Stimulated activated naive B cell treated with anti-CD40 and anti-IgM and Interleukin-4, amounts not matched to agents 10 μg/mL and 1 μg/mL and 100 μg/mL, for 72 hours (primary cell): ENCODE results near the gene OAS2.

ENCODE experiments used
- ATAC-seq, 2 donors: fragments of 150-1000 bp; cut with Tn5 transposase; replicated peaks; 2 replicates each; pipeline ENCODE4 v1.10.0; 2021; ENCODE audit warnings: moderate library complexity in 1 of 2
- DNase-seq: peaks from one replicate; pipeline ENCODE4 v3.0.0; 2021
- H3K27ac Mint-ChIP-seq: one replicate; pipeline ENCODE4 v1.8.0; 2022; ENCODE audit warnings: mild to moderate bottlenecking, mixed read lengths
- H3K27me3 Mint-ChIP-seq, 2 donors: one replicate each; pipeline ENCODE4 v1.8.0; 2022; ENCODE audit warnings: mixed read lengths in 2 of 2
- H3K36me3 Mint-ChIP-seq, 2 donors: one replicate each; pipeline ENCODE4 v1.8.0; 2022; ENCODE audit warnings: mixed read lengths in 2 of 2, mild to moderate bottlenecking in 1 of 2
- H3K4me1 Mint-ChIP-seq, 2 donors: one replicate each; pipeline ENCODE4 v1.8.0; 2022; ENCODE audit warnings: mixed read lengths in 2 of 2, mild to moderate bottlenecking in 1 of 2
- H3K4me3 Mint-ChIP-seq, 2 donors: one replicate each; pipeline ENCODE4 v1.8.0; 2022; ENCODE audit warnings: mild to moderate bottlenecking in 2 of 2, mixed read lengths in 2 of 2, moderate library complexity in 1 of 2
- H3K9me3 Mint-ChIP-seq, 2 donors: one replicate each; pipeline ENCODE4 v1.8.0; 2022; ENCODE audit warnings: mixed read lengths in 2 of 2, mild to moderate bottlenecking in 1 of 2

The OAS2 gene

DNA sequence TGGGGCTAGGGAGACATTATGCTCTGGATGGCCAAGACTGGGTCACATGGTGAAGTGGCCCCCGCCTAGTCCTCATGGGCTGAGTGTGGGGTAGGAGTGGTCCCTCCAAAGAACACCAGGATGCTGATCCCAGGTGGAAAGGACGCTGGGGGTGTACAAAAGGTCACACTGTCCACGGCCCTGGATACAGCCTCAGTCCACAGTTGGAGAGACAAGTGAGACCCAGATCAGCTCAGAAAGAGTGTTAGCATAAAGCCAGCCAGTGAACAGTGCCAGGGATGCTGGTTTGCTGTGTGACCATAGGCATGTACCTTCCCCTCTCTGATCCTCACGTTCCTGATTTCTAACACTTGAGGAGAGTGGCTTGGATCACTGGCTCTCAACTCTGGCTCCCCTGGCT, 13.4 kb upstream of the OAS2 start:
- Mint-ChIP-seq H3K27me3 (no peaks in the 10 kb centered on the region), H3K4me3 (no peak overlapping the region), H3K36me3 (peaks cover 46 to 79% of the 10 kb centered on the region in 2 donors), H3K4me1 (peaks cover 3 to 6% of the 10 kb centered on the region in 2 donors), H3K9me3 (peaks cover 3 to 6% of the 10 kb centered on the region in 2 donors), H3K27ac (no peak overlapping the region)
- ATAC-seq (no peak), DNase-seq (no peak)

- no peak for DNase-seq
- peaks cover 3 to 5% of the 10 kb centered on the region in 2 donors for H3K4me1 Mint-ChIP-seq
- peaks cover 47 to 79% of the 10 kb centered on the region in 2 donors for H3K36me3 Mint-ChIP-seq
- no peaks in the 10 kb centered on the region for H3K27me3 Mint-ChIP-seq
- no peak overlapping the region for H3K27ac Mint-ChIP-seq
- no peak for ATAC-seq
- peaks cover 3 to 4% of the 10 kb centered on the region in 2 donors for H3K9me3 Mint-ChIP-seq
- no peak overlapping the region for H3K4me3 Mint-ChIP-seq
Observed at GRCh38 chr12:112965643-112966042, 12.7 kb upstream of the OAS2 start.

DNA sequence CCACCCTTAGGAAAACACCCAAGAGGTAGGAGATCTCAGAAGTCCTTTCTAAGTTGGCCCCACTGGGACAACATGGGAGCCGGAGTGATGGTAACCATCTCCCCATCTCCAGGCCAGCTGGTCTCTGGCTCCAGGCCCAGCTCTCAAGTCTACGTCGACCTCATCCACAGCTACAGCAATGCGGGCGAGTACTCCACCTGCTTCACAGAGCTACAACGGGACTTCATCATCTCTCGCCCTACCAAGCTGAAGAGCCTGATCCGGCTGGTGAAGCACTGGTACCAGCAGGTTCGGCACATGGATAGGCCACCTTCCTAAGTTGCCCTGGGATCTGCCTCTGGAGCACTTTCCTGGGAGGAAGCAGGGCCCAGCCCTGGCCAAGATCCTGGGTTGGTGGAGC, 11.0 kb upstream of the OAS2 start:
- Mint-ChIP-seq H3K27me3 (no peaks in the 10 kb centered on the region), H3K4me1 (peaks cover 0 to 1% of the 10 kb centered on the region in 2 donors), H3K36me3 (peaks cover 32 to 68% of the 10 kb centered on the region in 2 donors), H3K9me3 (no peaks in the 10 kb centered on the region), H3K4me3 (no peak overlapping the region), H3K27ac (no peak overlapping the region)
- ATAC-seq (no peak), DNase-seq (no peak)

- DNase-seq (no peak), ATAC-seq (no peak)
- Mint-ChIP-seq H3K27ac (no peak overlapping the region), H3K4me3 (no peak overlapping the region), H3K27me3 (no peaks in the 10 kb centered on the region), H3K9me3 (no peaks in the 10 kb centered on the region), H3K36me3 (peaks cover 26 to 62% of the 10 kb centered on the region in 2 donors), H3K4me1 (peaks cover 0 to 1% of the 10 kb centered on the region in 2 donors)
Observed at GRCh38 chr12:112967858-112968257, 10.5 kb upstream of the OAS2 start.

- DNase-seq, result no peak
- no peak for ATAC-seq
- Mint-ChIP-seq H3K36me3 (peaks cover 17 to 45% of the 10 kb centered on the region in 2 donors), H3K4me1 (peaks cover 12 to 13% of the 10 kb centered on the region in 2 donors), H3K4me3 (no peak overlapping the region), H3K27me3 (no peaks in the 10 kb centered on the region), H3K27ac (no peak overlapping the region), H3K9me3 (no peaks in the 10 kb centered on the region)
Observed at GRCh38 chr12:112969547-112970306, 8.6 kb upstream of the OAS2 start.

GRCh38 chr12:112970391-112970790, 7.9 kb upstream of the OAS2 start:
- Mint-ChIP-seq H3K9me3 (no peaks in the 10 kb centered on the region), H3K4me3 (no peak overlapping the region), H3K27ac (no peak overlapping the region), H3K36me3 (peaks cover 17 to 45% of the 10 kb centered on the region in 2 donors), H3K4me1 (peaks cover 12 to 18% of the 10 kb centered on the region in 2 donors), H3K27me3 (no peaks in the 10 kb centered on the region)
- DNase-seq, result no peak
- no peak for ATAC-seq

DNA sequence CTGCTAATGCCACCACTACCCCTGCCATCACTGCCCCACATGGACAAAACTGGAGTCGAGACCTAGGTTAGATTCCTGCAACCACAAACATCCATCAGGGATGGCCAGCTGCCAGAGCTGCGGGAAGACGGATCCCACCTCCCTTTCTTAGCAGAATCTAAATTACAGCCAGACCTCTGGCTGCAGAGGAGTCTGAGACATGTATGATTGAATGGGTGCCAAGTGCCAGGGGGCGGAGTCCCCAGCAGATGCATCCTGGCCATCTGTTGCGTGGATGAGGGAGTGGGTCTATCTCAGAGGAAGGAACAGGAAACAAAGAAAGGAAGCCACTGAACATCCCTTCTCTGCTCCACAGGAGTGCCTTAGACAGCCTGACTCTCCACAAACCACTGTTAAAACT, 7.1 kb upstream of the OAS2 start:
- no peak overlapping the region for H3K27ac Mint-ChIP-seq
- DNase-seq (no peak), ATAC-seq (no peak)
- peaks cover 12 to 18% of the 10 kb centered on the region in 2 donors for H3K4me1 Mint-ChIP-seq
- no peaks in the 10 kb centered on the region for H3K27me3 Mint-ChIP-seq
- no peak overlapping the region for H3K4me3 Mint-ChIP-seq
- H3K9me3 Mint-ChIP-seq, result no peaks in the 10 kb centered on the region
- peaks cover 15 to 37% of the 10 kb centered on the region in 2 donors for H3K36me3 Mint-ChIP-seq

DNA sequence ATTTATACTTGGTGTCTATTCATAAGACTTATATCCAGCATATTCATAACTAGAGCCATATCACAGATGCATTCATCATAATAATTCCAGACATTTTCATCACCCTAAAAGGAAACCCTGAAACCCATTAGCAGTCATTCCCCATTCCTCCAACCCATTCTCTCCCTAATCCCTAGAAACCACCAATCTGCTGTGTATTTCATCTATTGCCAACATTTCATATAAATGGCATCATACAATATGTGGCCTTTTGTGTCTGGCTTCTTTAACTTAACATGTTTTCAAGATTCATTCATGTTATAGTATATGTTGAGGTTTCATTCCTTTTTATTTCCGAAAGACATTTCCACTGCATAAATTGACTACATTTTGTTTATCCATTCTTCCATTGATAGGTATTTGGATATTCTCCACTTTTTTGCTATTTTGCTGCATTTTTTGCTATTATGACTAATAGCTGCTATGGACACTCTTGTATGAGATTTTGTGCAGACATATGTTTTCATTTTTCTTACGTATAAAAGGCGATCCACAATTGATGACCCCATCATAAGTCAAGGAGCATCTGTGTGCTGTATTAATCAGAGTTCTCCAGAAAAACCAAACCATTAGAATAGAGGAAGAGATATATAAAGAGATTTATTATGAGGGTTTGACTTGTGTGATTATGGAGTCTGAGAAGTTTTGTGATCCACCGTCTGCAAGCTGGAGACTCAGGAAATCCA, 5.1 kb upstream of the OAS2 start:
- no peak overlapping the region for H3K4me3 Mint-ChIP-seq
- H3K27me3 Mint-ChIP-seq, result no peaks in the 10 kb centered on the region
- H3K27ac Mint-ChIP-seq, result no peak overlapping the region
- H3K4me1 Mint-ChIP-seq, result peaks cover 14 to 22% of the 10 kb centered on the region in 2 donors
- no peaks in the 10 kb centered on the region for H3K9me3 Mint-ChIP-seq
- peaks cover 7 to 21% of the 10 kb centered on the region in 2 donors for H3K36me3 Mint-ChIP-seq
- DNase-seq, result no peak
- ATAC-seq, result no peak

- Mint-ChIP-seq H3K27ac (no peak overlapping the region), H3K4me3 (no peak overlapping the region), H3K4me1 (peaks cover 19 to 26% of the 10 kb centered on the region in 2 donors), H3K9me3 (no peaks in the 10 kb centered on the region), H3K27me3 (no peaks in the 10 kb centered on the region), H3K36me3 (peaks cover 11 to 23% of the 10 kb centered on the region in 2 donors)
- ATAC-seq (no peak), DNase-seq (no peak)
Observed at GRCh38 chr12:112973818-112974231, 4.5 kb upstream of the OAS2 start.

GRCh38 chr12:112974904-112975303, 3.4 kb upstream of the OAS2 start:
- peaks cover 24 to 37% of the 10 kb centered on the region in 2 donors for H3K4me1 Mint-ChIP-seq
- ATAC-seq (no peak), DNase-seq (no peak)
- peaks cover 7 to 16% of the 10 kb centered on the region in 2 donors for H3K36me3 Mint-ChIP-seq
- peak overlapping the region; percentile 60 for H3K27ac Mint-ChIP-seq
- H3K4me3 Mint-ChIP-seq, result no peak overlapping the region
- H3K9me3 Mint-ChIP-seq, result no peaks in the 10 kb centered on the region
- H3K27me3 Mint-ChIP-seq, result no peaks in the 10 kb centered on the region

GRCh38 chr12:112977139-112977538, 1.2 kb upstream of the OAS2 start:
- H3K27me3 Mint-ChIP-seq, result no peaks in the 10 kb centered on the region
- H3K4me3 Mint-ChIP-seq, result no peak overlapping the region
- H3K36me3 Mint-ChIP-seq, result peaks cover 13% of the 10 kb centered on the region in 2 donors
- peaks cover 38 to 59% of the 10 kb centered on the region in 2 donors for H3K4me1 Mint-ChIP-seq
- DNase-seq (no peak), ATAC-seq (no peak)
- H3K27ac Mint-ChIP-seq, result no peak overlapping the region
- peaks cover 5 to 9% of the 10 kb centered on the region in 2 donors for H3K9me3 Mint-ChIP-seq

GRCh38 chr12:112977641-112978040, 678 bp upstream of the OAS2 start:
- H3K27me3 Mint-ChIP-seq, result no peaks in the 10 kb centered on the region
- peaks cover 41 to 64% of the 10 kb centered on the region in 2 donors for H3K4me1 Mint-ChIP-seq
- H3K9me3 Mint-ChIP-seq, result peaks cover 9 to 14% of the 10 kb centered on the region in 2 donors

GRCh38 chr12:112979041-112979680, 842 bp downstream of the OAS2 start:
- peak overlapping the region; percentile 99 for H3K27ac Mint-ChIP-seq
- H3K36me3 Mint-ChIP-seq, result peaks cover 22 to 30% of the 10 kb centered on the region in 2 donors
- H3K4me1 Mint-ChIP-seq, result peaks cover 41 to 65% of the 10 kb centered on the region in 2 donors
- peak; percentile 50 to 59 for ATAC-seq
- peak overlapping the region; percentile 98 to 99 for H3K4me3 Mint-ChIP-seq
- no peak for DNase-seq
- no peaks in the 10 kb centered on the region for H3K27me3 Mint-ChIP-seq
- peaks cover 9 to 18% of the 10 kb centered on the region in 2 donors for H3K9me3 Mint-ChIP-seq

More at GRCh38 chr12:112977641-112978040, 678 bp upstream of the OAS2 start:
- Mint-ChIP-seq H3K4me3 (peak overlapping the region; percentile 98 to 99), H3K27ac (peak overlapping the region; percentile 99), H3K36me3 (peaks cover 18% of the 10 kb centered on the region in 2 donors)
- ATAC-seq (no peak), DNase-seq (no peak)

DNA sequence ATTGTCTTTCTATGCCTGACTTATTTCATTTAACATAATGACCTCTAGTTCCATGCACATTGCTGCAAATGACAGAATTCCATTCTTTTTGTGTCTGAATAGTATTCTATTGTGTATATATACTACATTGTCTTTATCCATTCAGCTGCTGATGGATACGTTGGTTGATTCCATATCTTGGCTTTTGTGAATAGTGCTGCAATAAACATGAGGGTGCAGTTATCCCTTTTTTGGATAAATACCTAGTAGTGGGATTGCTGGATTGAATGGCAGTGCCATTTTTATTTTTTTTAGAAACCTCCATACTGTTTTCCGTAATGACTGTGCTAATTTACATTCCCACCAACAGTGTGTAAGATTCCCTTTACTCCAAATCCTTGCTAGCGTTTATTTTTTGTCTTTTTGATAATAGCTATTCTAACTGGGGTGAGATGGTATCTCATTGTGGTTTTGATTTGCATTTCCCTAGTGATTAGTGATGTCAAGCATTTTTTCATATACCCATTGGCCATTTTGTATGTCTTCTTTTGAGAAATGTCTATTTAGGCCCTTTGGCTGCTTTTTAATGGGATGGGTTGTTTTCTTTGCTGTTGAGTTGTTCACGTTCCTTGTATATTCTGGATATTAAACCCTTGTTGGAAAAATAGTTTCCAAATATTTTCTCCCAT, 2.3 kb downstream of the OAS2 start:
- Mint-ChIP-seq H3K4me3 (peak overlapping the region; percentile 76 to 99), H3K27me3 (no peaks in the 10 kb centered on the region), H3K4me1 (peaks cover 41 to 63% of the 10 kb centered on the region in 2 donors), H3K36me3 (peaks cover 33 to 45% of the 10 kb centered on the region in 2 donors), H3K27ac (peak overlapping the region; percentile 43), H3K9me3 (peaks cover 14 to 23% of the 10 kb centered on the region in 2 donors)
- no peak for ATAC-seq
- no peak for DNase-seq
